H9 (cell line): ENCODE results near the gene ZNF366. TPM values are rescaled to one million over a fixed set of nuclear protein-coding genes. Genes with fewer than 3 reads are reported as not detected.

Experiments used
- DNase-seq: peaks from one replicate; pipeline ENCODE4 v3.0.0-alpha.2; 2017
- H2AFZ ChIP-seq: one replicate; pipeline ENCODE4 v1.6.1; 2013; ENCODE audit warnings: mild to moderate bottlenecking, low read length, control low read depth, moderate library complexity
- H2AK5ac ChIP-seq: 2 replicates; pipeline ENCODE4 v1.6.1; 2013; ENCODE audit warnings: low read length, control low read depth, mixed read lengths; ENCODE audit not compliant: insufficient read length
- H2BK120ac ChIP-seq: one replicate; pipeline ENCODE4 v1.6.1; 2013; ENCODE audit warnings: low read depth, mild to moderate bottlenecking, low read length, control low read depth, inconsistent platforms; ENCODE audit not compliant: poor library complexity, severe bottlenecking
- H2BK12ac ChIP-seq: 2 replicates; pipeline ENCODE4 v1.6.1; 2013; ENCODE audit warnings: low read length, control low read depth, mixed read lengths, low read depth; ENCODE audit not compliant: insufficient read length
- H2BK15ac ChIP-seq: 2 replicates; pipeline ENCODE4 v1.6.1; 2013; ENCODE audit warnings: low read depth, low read length, control low read depth
- H2BK20ac ChIP-seq: one replicate; pipeline ENCODE4 v1.6.1; 2013; ENCODE audit warnings: low read depth, mild to moderate bottlenecking, low read length, control low read depth, inconsistent platforms; ENCODE audit not compliant: poor library complexity, severe bottlenecking
- H2BK5ac ChIP-seq: 2 replicates; pipeline ENCODE4 v1.6.1; 2013; ENCODE audit warnings: low read length, control low read depth, mixed read lengths; ENCODE audit not compliant: insufficient read length
- H3K14ac ChIP-seq: 2 replicates; pipeline ENCODE4 v1.6.1; 2013; ENCODE audit warnings: low read length, control low read depth; ENCODE audit not compliant: insufficient read depth
- H3K18ac ChIP-seq: 2 replicates; pipeline ENCODE4 v1.6.1; 2013; ENCODE audit warnings: low read depth, mild to moderate bottlenecking, mixed read lengths, low read length, control low read depth; ENCODE audit not compliant: insufficient read length
- H3K23ac ChIP-seq: 2 replicates; pipeline ENCODE4 v1.6.1; 2013; ENCODE audit warnings: low read length, control low read depth, mixed read lengths, low read depth; ENCODE audit not compliant: insufficient read length
- H3K23me2 ChIP-seq: 2 replicates; pipeline ENCODE4 v1.6.1; 2013; ENCODE audit warnings: low read depth, mild to moderate bottlenecking, mixed read lengths, low read length, control low read depth; ENCODE audit not compliant: insufficient read length, poor library complexity, severe bottlenecking
- H3K27ac ChIP-seq: 2 replicates; pipeline ENCODE4 v1.5.1; 2013; ENCODE audit warnings: low read length, control low read depth, mixed read lengths, low read depth; ENCODE audit not compliant: insufficient read length
- H3K27me3 ChIP-seq: 2 replicates; pipeline ENCODE4 v1.6.1; 2013; ENCODE audit warnings: low read length, control low read depth, inconsistent platforms; ENCODE audit not compliant: insufficient read depth
- H3K4ac ChIP-seq: 2 replicates; pipeline ENCODE4 v1.6.1; 2013; ENCODE audit warnings: low read depth, mild to moderate bottlenecking, control low read depth, inconsistent platforms, low read length, moderate library complexity
- H3K4me1 ChIP-seq: 2 replicates; pipeline ENCODE4 v1.6.1; 2013; ENCODE audit warnings: low read length, control low read depth, inconsistent platforms; ENCODE audit not compliant: insufficient read depth
- H3K4me2 ChIP-seq: 2 replicates; pipeline ENCODE4 v1.6.1; 2013; ENCODE audit warnings: low read length, control low read depth, mixed read lengths; ENCODE audit not compliant: insufficient read length, insufficient read depth
- H3K56ac ChIP-seq: 2 replicates; pipeline ENCODE4 v1.6.1; 2013; ENCODE audit warnings: low read depth, mild to moderate bottlenecking, mixed read lengths, low read length, control low read depth; ENCODE audit not compliant: insufficient read length
- H3K79me1 ChIP-seq: 2 replicates; pipeline ENCODE4 v1.6.1; 2013; ENCODE audit warnings: low read depth, mild to moderate bottlenecking, moderate library complexity, low read length, control low read depth, inconsistent platforms; ENCODE audit not compliant: insufficient read depth, poor library complexity, severe bottlenecking
- H3K79me2 ChIP-seq: 2 replicates; pipeline ENCODE4 v1.6.1; 2013; ENCODE audit warnings: low read length, control low read depth, inconsistent platforms; ENCODE audit not compliant: insufficient read depth
- H3K9ac ChIP-seq: 2 replicates; pipeline ENCODE4 v1.6.1; 2013; ENCODE audit warnings: low read length, control low read depth, mixed read lengths; ENCODE audit not compliant: insufficient read length; ENCODE audit errors: extremely low read depth
- H3K9me3 ChIP-seq: one replicate; pipeline ENCODE4 v1.6.1; 2013; ENCODE audit warnings: low read depth, low read length, inconsistent platforms; ENCODE audit not compliant: control insufficient read depth
- H3T11ph ChIP-seq: one replicate; pipeline ENCODE4 v1.6.1; 2013; ENCODE audit warnings: mild to moderate bottlenecking, low read length, control low read depth, inconsistent platforms
- H4K20me1 ChIP-seq: one replicate; pipeline ENCODE4 v1.6.1; 2013; ENCODE audit not compliant: control insufficient read depth, insufficient read length, insufficient read depth
- H4K5ac ChIP-seq: 2 replicates; pipeline ENCODE4 v1.6.1; 2013; ENCODE audit warnings: low read depth, mild to moderate bottlenecking, mixed read lengths, low read length, control low read depth; ENCODE audit not compliant: insufficient read length
- H4K8ac ChIP-seq: replicated peaks from 2 replicates; pipeline ENCODE4 v1.6.1; 2013; ENCODE audit warnings: low read length, control low read depth, mixed read lengths, low read depth; ENCODE audit not compliant: insufficient read length
- H4K91ac ChIP-seq: 2 replicates; pipeline ENCODE4 v1.6.1; 2013; ENCODE audit warnings: low read depth, mild to moderate bottlenecking, moderate library complexity, mixed read lengths, low read length, control low read depth; ENCODE audit not compliant: insufficient read length
- H3K27ac Mint-ChIP-seq, 3 experiments: 2 replicates in 2 of 3; 3 replicates in 1 of 3; pipeline ENCODE4 v1.8.0; 2020 to 2021; ENCODE audit warnings: mixed read lengths in 3 of 3, mild to moderate bottlenecking in 1 of 3, moderate library complexity in 1 of 3
- H3K27me3 Mint-ChIP-seq: 2 replicates; pipeline ENCODE4 v1.8.0; 2021; ENCODE audit warnings: low read depth, mild to moderate bottlenecking, moderate library complexity, mixed read lengths
- H3K36me3 Mint-ChIP-seq, 3 experiments: 2 replicates in 2 of 3; 3 replicates in 1 of 3; pipeline ENCODE4 v1.8.0; 2020 to 2021; ENCODE audit warnings: low read depth in 3 of 3, mixed read lengths in 3 of 3; ENCODE audit not compliant: insufficient read depth in 1 of 3
- H3K4me1 Mint-ChIP-seq, 2 experiments: 2 replicates each; pipeline ENCODE4 v1.8.0; 2020; ENCODE audit warnings: mixed read lengths in 2 of 2
- H3K4me3 Mint-ChIP-seq, 2 experiments: 2 replicates in 1 of 2; 3 replicates in 1 of 2; pipeline ENCODE4 v1.8.0; 2020 to 2021; ENCODE audit warnings: mild to moderate bottlenecking in 2 of 2, mixed read lengths in 2 of 2, moderate library complexity in 1 of 2
- H3K9me3 Mint-ChIP-seq, 2 experiments: 2 replicates in 1 of 2; 3 replicates in 1 of 2; pipeline ENCODE4 v1.8.0; 2020; ENCODE audit warnings: mild to moderate bottlenecking in 2 of 2, mixed read lengths in 2 of 2, moderate library complexity in 1 of 2
- WGBS: extraction: QIAGEN DNeasy Blood & Tissue Kit; methylation state at CpG from one replicate; pipeline ENCODE4 v1.1.7; 2013; ENCODE audit warnings: missing lambda C conversion rate, low lambda C conversion rate, mixed read lengths; ENCODE audit not compliant: insufficient read length; ENCODE audit errors: extremely low coverage; 5-methylcytosine and 5-hydroxymethylcytosine counted together
- total RNA-seq: library from RNA; stranded (reverse); gene quantifications from 2 replicates; pipeline ENCODE4 v1.2.1, GENCODE V29; 2021
- TF ChIP-seq, protein P1 (sequence below): fragments of 200-600 bp; sonication (generic); conservative IDR thresholded peaks from 3 replicates; pipeline ENCODE4 v1.8.0; 2021; ENCODE audit warnings: antibody characterized with exemption, mild to moderate bottlenecking

The ZNF366 gene
- total RNA-seq, 1 experiment from 2014 or later = not detected

DNA sequence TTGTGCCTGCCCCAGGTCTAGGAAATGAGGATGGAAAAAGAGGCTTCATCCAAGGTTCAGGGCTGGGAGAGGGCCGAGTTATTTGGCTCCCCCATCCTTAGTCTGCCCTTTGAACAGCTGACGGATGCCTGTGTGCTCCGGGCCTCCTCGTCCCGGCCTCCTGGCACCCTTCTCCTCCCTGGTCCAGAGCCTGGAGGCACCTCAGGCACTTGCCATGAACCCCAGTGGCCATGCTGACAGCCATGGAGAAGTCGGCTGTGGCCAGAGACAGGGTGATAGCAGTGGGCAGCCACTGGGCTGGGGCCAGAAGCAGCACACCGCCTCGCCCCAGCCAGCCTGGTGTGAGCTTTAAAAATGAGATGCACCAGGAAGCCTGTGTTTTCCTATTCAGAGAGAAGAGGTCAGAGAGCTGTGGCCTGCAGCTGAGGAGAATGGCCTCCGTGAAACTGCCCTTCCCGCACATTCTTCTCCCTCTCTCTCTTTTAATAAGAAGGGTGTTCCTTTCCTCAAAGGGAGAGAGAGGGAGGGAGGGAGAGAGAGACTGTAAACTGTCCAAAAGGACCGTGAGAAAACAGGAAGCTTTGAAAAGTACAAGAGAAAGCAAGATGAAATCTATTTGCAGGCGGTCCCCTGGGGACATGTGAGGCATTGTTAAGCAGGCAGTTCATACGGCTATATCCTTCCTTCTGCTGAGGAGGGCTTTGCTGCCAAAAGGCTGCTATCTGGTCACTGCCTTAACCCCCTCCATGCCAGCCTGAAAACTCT is 55.3 kb downstream of the ZNF366 start:
- no peak overlapping the region for H3K4me2 ChIP-seq

More for the DNA sequence above, 55.3 kb downstream of the ZNF366 start:
- Histone ChIP-seq H3K23ac (no peak overlapping the region), H4K91ac (no peak overlapping the region), H2BK120ac (no peak overlapping the region), H3K56ac (no peak overlapping the region), H3T11ph (no peak overlapping the region), H4K8ac (no peak overlapping the region), H3K4ac (no peak overlapping the region), H2AK5ac (no peak overlapping the region), H4K20me1 (no peaks in the 10 kb centered on the region), H3K79me1 (no peaks in the 10 kb centered on the region), H3K9ac (no peak overlapping the region), H2BK12ac (no peak overlapping the region), H3K27ac (no peak overlapping the region), H2BK5ac (no peak overlapping the region), H3K9me3 (no peaks in the 10 kb centered on the region), H4K5ac (no peak overlapping the region), H3K14ac (peak overlapping the region; percentile 64), H2AFZ (peak overlapping the region; percentile 7), H2BK20ac (no peak overlapping the region), H3K4me1 (0 out of 2 replicates have a peak, but pooled peaks cover 2% of the 10 kb centered on the region), H3K18ac (no peak overlapping the region), H2BK15ac (no peak overlapping the region), H3K23me2 (no peaks in the 10 kb centered on the region), H3K27me3 (no peaks in the 10 kb centered on the region), H3K79me2 (no peaks in the 10 kb centered on the region)
- no CpG with 5 or more reads among the region's 13 CpGs for WGBS
- H3K36me3 Mint-ChIP-seq = no peaks in the 10 kb centered on the region
- TF ChIP-seq, protein P1, sequence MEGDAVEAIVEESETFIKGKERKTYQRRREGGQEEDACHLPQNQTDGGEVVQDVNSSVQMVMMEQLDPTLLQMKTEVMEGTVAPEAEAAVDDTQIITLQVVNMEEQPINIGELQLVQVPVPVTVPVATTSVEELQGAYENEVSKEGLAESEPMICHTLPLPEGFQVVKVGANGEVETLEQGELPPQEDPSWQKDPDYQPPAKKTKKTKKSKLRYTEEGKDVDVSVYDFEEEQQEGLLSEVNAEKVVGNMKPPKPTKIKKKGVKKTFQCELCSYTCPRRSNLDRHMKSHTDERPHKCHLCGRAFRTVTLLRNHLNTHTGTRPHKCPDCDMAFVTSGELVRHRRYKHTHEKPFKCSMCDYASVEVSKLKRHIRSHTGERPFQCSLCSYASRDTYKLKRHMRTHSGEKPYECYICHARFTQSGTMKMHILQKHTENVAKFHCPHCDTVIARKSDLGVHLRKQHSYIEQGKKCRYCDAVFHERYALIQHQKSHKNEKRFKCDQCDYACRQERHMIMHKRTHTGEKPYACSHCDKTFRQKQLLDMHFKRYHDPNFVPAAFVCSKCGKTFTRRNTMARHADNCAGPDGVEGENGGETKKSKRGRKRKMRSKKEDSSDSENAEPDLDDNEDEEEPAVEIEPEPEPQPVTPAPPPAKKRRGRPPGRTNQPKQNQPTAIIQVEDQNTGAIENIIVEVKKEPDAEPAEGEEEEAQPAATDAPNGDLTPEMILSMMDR = no peak
- no peak overlapping the region for H3K4me3 Mint-ChIP-seq
- H3K27me3 Mint-ChIP-seq = peaks cover 3% of the 10 kb centered on the region
- H3K4me1 Mint-ChIP-seq = peaks cover 9 to 12% of the 10 kb centered on the region in 2 experiments
- DNase-seq = no peak
- peak overlapping the region in 1 of 3 experiments; percentile 89; a peak in 3 of 7 replicates for H3K27ac Mint-ChIP-seq
- H3K9me3 Mint-ChIP-seq = no peaks in the 10 kb centered on the region
